ENCODE measurements around the gene ITGAE.

DNA sequence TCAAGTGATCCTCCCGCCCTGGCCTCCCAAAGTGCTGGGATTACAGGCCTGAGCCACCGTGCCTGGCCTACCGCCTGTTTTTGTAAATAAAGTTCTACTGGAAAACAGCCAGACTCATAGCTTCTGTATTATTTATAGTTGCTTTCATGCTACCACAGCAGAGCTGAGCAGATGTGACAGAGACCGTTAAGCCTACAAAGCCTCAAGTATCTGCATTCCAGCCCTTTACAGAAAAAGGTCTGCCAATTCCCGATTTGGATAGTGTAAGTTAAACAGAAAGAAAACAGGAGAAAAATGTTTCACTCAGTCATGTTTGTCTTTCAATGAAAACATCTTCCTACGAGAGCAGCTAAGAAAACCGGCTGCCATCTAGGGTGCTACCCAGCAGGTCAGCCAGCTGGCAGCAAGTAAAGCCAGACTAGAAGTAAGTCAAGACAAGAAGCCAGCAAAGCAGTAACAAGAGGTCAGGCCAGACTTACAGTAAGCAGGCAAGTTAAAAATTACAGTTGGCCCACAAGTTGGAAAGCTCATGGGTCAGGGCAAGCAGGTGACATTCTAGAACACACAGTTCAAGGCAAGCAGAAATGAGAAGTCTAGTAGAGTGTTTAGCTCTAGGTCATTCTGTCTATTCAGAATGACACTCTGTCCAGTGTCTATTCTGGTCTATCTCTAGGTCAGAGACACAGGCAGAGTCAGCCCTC lies 27.3 kb upstream of the ITGAE start:
- no peak for TF ChIP-seq POLR2AphosphoS5 (IDR thresholded peaks at IDR 0.05; ENCODE audit: low read depth)
- TF ChIP-seq, protein P1, sequence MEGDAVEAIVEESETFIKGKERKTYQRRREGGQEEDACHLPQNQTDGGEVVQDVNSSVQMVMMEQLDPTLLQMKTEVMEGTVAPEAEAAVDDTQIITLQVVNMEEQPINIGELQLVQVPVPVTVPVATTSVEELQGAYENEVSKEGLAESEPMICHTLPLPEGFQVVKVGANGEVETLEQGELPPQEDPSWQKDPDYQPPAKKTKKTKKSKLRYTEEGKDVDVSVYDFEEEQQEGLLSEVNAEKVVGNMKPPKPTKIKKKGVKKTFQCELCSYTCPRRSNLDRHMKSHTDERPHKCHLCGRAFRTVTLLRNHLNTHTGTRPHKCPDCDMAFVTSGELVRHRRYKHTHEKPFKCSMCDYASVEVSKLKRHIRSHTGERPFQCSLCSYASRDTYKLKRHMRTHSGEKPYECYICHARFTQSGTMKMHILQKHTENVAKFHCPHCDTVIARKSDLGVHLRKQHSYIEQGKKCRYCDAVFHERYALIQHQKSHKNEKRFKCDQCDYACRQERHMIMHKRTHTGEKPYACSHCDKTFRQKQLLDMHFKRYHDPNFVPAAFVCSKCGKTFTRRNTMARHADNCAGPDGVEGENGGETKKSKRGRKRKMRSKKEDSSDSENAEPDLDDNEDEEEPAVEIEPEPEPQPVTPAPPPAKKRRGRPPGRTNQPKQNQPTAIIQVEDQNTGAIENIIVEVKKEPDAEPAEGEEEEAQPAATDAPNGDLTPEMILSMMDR (conservative IDR thresholded peaks at IDR 0.05; ENCODE audit: low read depth in 2 of 2) = no peak
- TF ChIP-seq STAT1 (IDR thresholded peaks at IDR 0.05; ENCODE audit: unreplicated experiment) = no peak
- TF ChIP-seq EZH2 (IDR thresholded peaks at IDR 0.05; ENCODE audit: low read depth, unreplicated experiment) = no peak
- TF ChIP-seq EZH2phosphoT487 (IDR thresholded peaks at IDR 0.05; ENCODE audit: unreplicated experiment) = no peak
- TF ChIP-seq, protein P2, sequence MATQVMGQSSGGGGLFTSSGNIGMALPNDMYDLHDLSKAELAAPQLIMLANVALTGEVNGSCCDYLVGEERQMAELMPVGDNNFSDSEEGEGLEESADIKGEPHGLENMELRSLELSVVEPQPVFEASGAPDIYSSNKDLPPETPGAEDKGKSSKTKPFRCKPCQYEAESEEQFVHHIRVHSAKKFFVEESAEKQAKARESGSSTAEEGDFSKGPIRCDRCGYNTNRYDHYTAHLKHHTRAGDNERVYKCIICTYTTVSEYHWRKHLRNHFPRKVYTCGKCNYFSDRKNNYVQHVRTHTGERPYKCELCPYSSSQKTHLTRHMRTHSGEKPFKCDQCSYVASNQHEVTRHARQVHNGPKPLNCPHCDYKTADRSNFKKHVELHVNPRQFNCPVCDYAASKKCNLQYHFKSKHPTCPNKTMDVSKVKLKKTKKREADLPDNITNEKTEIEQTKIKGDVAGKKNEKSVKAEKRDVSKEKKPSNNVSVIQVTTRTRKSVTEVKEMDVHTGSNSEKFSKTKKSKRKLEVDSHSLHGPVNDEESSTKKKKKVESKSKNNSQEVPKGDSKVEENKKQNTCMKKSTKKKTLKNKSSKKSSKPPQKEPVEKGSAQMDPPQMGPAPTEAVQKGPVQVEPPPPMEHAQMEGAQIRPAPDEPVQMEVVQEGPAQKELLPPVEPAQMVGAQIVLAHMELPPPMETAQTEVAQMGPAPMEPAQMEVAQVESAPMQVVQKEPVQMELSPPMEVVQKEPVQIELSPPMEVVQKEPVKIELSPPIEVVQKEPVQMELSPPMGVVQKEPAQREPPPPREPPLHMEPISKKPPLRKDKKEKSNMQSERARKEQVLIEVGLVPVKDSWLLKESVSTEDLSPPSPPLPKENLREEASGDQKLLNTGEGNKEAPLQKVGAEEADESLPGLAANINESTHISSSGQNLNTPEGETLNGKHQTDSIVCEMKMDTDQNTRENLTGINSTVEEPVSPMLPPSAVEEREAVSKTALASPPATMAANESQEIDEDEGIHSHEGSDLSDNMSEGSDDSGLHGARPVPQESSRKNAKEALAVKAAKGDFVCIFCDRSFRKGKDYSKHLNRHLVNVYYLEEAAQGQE (IDR thresholded peaks at IDR 0.05; ENCODE audit: unreplicated experiment) = no peak
- no peak for TF ChIP-seq JUNB (IDR thresholded peaks at IDR 0.05; ENCODE audit: unreplicated experiment)
- no peak for TF ChIP-seq CREB1 (CRISPR knock-in tag; IDR thresholded peaks at IDR 0.05; ENCODE audit: low read depth)
- TF ChIP-seq ZNF331 (CRISPR knock-in tag; IDR thresholded peaks at IDR 0.05; ENCODE audit: low read depth) = no peak
- TF ChIP-seq NANOG (IDR thresholded peaks at IDR 0.05; ENCODE audit: borderline replicate concordance) = no peak
- TF ChIP-seq, protein P3, sequence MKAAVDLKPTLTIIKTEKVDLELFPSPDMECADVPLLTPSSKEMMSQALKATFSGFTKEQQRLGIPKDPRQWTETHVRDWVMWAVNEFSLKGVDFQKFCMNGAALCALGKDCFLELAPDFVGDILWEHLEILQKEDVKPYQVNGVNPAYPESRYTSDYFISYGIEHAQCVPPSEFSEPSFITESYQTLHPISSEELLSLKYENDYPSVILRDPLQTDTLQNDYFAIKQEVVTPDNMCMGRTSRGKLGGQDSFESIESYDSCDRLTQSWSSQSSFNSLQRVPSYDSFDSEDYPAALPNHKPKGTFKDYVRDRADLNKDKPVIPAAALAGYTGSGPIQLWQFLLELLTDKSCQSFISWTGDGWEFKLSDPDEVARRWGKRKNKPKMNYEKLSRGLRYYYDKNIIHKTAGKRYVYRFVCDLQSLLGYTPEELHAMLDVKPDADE (IDR thresholded peaks at IDR 0.05) = no peak

Measured in GM23338 (cell line).